Transverse colon (tissue), 4 donors: ENCODE measurements around the gene TBL1X.

Experiments
- POLR2A ChIP-seq: fragments of 450-650 bp; IDR thresholded peaks from one replicate; pipeline ENCODE4 v1.6.1; 2016; ENCODE audit warnings: antibody characterized with exemption, mild to moderate bottlenecking, moderate library complexity
- POLR2AphosphoS5 ChIP-seq, 3 donors: sonication (generic); formaldehyde crosslinking; IDR thresholded peaks; one replicate each; pipeline ENCODE4 v1.6.1; 2016; ENCODE audit warnings: antibody characterized with exemption in 3 of 3
- TF ChIP-seq, protein P1 (sequence below), 5 experiments: fragments of 200-600 bp in 3 of 5; fragments of 450-650 bp in 2 of 5; sonication (generic) in 3 of 5; IDR thresholded peaks; 1 replicate in 2 of 5; 2 replicates in 3 of 5; pipeline ENCODE4 v1.5.1; 2016 to 2017; ENCODE audit warnings: antibody characterized with exemption in 5 of 5, inconsistent platforms in 3 of 5, mild to moderate bottlenecking in 2 of 5, moderate library complexity in 1 of 5

DNA sequence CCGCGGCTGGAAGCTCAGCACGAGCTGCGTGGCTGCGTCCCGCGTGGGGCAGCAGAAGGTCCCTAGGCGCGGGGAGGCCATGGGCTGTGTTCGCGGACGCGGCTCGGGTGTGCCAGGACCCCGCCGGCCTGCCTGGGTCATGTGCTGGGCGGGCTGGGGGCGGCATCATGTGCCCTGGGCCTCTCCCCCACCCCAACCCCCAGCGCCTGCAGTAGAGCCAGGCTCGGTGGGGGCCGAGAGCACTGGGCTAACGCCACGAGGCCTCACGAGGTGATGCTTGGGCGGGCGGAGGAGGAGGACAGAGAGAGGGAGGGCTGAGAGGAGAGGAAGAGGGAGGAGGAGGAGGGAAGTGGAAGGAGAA lies 300.9 kb downstream of the TBL1X start, which contains the start of gene GPR143:
- TF ChIP-seq, protein P1, sequence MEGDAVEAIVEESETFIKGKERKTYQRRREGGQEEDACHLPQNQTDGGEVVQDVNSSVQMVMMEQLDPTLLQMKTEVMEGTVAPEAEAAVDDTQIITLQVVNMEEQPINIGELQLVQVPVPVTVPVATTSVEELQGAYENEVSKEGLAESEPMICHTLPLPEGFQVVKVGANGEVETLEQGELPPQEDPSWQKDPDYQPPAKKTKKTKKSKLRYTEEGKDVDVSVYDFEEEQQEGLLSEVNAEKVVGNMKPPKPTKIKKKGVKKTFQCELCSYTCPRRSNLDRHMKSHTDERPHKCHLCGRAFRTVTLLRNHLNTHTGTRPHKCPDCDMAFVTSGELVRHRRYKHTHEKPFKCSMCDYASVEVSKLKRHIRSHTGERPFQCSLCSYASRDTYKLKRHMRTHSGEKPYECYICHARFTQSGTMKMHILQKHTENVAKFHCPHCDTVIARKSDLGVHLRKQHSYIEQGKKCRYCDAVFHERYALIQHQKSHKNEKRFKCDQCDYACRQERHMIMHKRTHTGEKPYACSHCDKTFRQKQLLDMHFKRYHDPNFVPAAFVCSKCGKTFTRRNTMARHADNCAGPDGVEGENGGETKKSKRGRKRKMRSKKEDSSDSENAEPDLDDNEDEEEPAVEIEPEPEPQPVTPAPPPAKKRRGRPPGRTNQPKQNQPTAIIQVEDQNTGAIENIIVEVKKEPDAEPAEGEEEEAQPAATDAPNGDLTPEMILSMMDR (IDR thresholded peaks at IDR 0.05): no peak
- TF ChIP-seq POLR2A (no peak), POLR2AphosphoS5 (IDR thresholded peaks at IDR 0.05) (no peak)
